Caco-2 (cell line): Measurements from ENCODE around the gene TUBB1. TPM values are rescaled to one million over a fixed set of nuclear protein-coding genes. Genes with fewer than 3 reads are reported as not detected.

Experiments
- BruUV-seq: library from RNA; stranded (reverse); fragments of 400-500 nt; replicated peaks from 2 replicates; lab custom pipeline; 2021; lab: Mats Ljungman, UMichigan
- CTCF ChIA-PET: fragments of 300-600 bp; sonication (Branson Sonifier 250); formaldehyde crosslinking; loops from one replicate; lab custom pipeline; 2022; ENCODE audit warnings: antibody characterized with exemption; lab: Charles Lee
- POLR2A ChIA-PET: fragments of 300-600 bp; sonication (Branson Sonifier 250); formaldehyde crosslinking; loops from one replicate; lab custom pipeline; 2022; ENCODE audit warnings: antibody characterized with exemption; lab: Charles Lee
- DNase-seq, 2 experiments: peaks; one replicate each; pipeline versions ENCODE4 v3.0.0 to v3.0.0-alpha.2; 2020 to 2022
- H3K27me3 ChIP-seq: replicated peaks from 2 replicates; pipeline ENCODE4 v1.6.0; 2011; ENCODE audit warnings: low read length; ENCODE audit not compliant: control insufficient read depth, insufficient read depth
- H3K36me3 ChIP-seq: 2 replicates; pipeline ENCODE4 v1.5.1; 2011; ENCODE audit warnings: low read length; ENCODE audit not compliant: control insufficient read depth, insufficient read depth
- H3K4me1 ChIP-seq: fragments of 250-450 bp; sonication (Bioruptor Pico); 2 replicates; pipeline ENCODE4 v1.5.1; 2020; ENCODE audit warnings: mild to moderate bottlenecking
- H3K4me3 ChIP-seq: 2 replicates; pipeline ENCODE4 v1.5.1; 2011; ENCODE audit warnings: low read depth, mild to moderate bottlenecking, control low read depth, low read length
- H3K9me3 ChIP-seq: fragments of 250-450 bp; sonication (Bioruptor Pico); 2 replicates; pipeline ENCODE4 v1.5.1; 2020; ENCODE audit warnings: mild to moderate bottlenecking, moderate library complexity
- H3K27ac Mint-ChIP-seq: one replicate; pipeline ENCODE4 v1.8.0; 2022; ENCODE audit warnings: mixed read lengths; ENCODE audit not compliant: unreplicated experiment
- H3K27me3 Mint-ChIP-seq: one replicate; pipeline ENCODE4 v1.8.0; 2022; ENCODE audit warnings: mixed read lengths; ENCODE audit not compliant: insufficient read depth, unreplicated experiment
- H3K36me3 Mint-ChIP-seq: one replicate; pipeline ENCODE4 v1.8.0; 2022; ENCODE audit warnings: mild to moderate bottlenecking, mixed read lengths; ENCODE audit not compliant: insufficient read depth, unreplicated experiment
- H3K4me1 Mint-ChIP-seq: one replicate; pipeline ENCODE4 v1.8.0; 2022; ENCODE audit warnings: low read depth, mixed read lengths; ENCODE audit not compliant: unreplicated experiment
- H3K4me3 Mint-ChIP-seq: one replicate; pipeline ENCODE4 v1.8.0; 2022; ENCODE audit warnings: mild to moderate bottlenecking, moderate library complexity, mixed read lengths; ENCODE audit not compliant: unreplicated experiment
- H3K9me3 Mint-ChIP-seq: one replicate; pipeline ENCODE4 v1.8.0; 2022; ENCODE audit warnings: mixed read lengths; ENCODE audit not compliant: unreplicated experiment
- CTCF ChIP-seq, 2 experiments: fragments of 200-600 bp in 1 of 2; IDR thresholded peaks; 1 replicate in 1 of 2; 2 replicates in 1 of 2; pipeline versions ENCODE4 v1.5.1 to v1.8.0; 2011 to 2022; ENCODE audit warnings: antibody characterized with exemption in 1 of 2, control low read depth in 1 of 2, inconsistent platforms in 1 of 2, low read depth in 1 of 2, low read length in 1 of 2, mild to moderate bottlenecking in 1 of 2, moderate library complexity in 1 of 2; ENCODE audit not compliant: insufficient read depth in 1 of 2, severe bottlenecking in 1 of 2, unreplicated experiment in 1 of 2
- intact Hi-C: fragments of 100-400 bp; cut with micrococcal nuclease; formaldehyde crosslinking; loops from one replicate; pipeline ENCODE4 v1.10.0; 2022; ENCODE audit not compliant: unreplicated experiment
- total RNA-seq: library from RNA; stranded (reverse); gene quantifications from 2 replicates; pipeline ENCODE4 v1.2.3, GENCODE V29; 2022

TUBB1 gene
- total RNA-seq, 1 experiment from 2014 or later: 0.18 TPM

DNA sequence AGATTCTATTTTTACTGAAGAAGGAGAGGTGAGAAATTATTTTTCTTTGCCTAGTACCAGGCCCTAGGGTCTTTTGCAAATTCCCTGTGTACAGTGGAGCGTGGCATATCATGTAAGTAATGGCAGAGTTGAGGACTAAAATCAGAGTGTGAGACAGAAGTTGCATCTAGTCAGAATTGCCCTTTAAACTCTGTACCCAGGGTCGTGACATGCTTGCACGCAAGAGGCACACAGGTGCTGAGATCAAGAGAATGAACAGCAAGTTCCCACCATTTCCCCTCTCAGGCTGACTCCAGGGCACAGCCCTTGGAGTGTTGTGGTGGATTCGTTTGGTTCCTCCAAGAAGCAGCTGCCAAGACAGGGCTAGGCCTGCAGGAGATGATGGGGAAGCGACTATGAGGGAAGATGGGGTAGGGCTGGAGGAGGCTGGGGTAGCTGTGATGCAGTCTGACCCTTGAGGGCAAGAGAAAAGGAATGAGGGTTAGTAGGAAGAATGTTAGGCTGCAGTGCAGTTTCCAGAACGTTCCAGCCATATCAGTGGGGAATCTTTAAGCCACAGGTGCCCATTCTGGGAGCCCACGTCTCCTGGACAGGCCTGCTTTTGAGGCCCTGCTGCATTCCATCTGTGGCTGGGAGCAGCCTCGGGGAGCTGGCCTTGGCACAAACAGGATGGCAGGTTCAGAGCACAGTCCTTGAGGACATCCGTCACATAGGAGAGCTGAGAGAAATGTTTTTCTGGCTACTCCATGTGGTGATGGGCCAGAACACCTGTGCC lies 31.3 kb upstream of the TUBB1 start:
- Histone ChIP-seq H3K4me1 (no peaks in the 10 kb centered on the region), H3K27me3 (no peaks in the 10 kb centered on the region), H3K9me3 (no peaks in the 10 kb centered on the region), H3K4me3 (no peak overlapping the region), H3K36me3 (peaks cover 19% of the 10 kb centered on the region)
- Mint-ChIP-seq H3K9me3 (no peaks in the 10 kb centered on the region), H3K36me3 (peaks cover 86% of the 10 kb centered on the region), H3K27me3 (no peaks in the 10 kb centered on the region), H3K4me3 (no peak overlapping the region), H3K27ac (no peak overlapping the region), H3K4me1 (peaks cover 12% of the 10 kb centered on the region)
- ChIA-PET POLR2A (no interaction called here), CTCF (no interaction called here)
- intact Hi-C loops: no loop called here
- no peak for TF ChIP-seq CTCF (IDR thresholded peaks at IDR 0.05; ENCODE audit: insufficient read depth in 1 of 2, low read depth in 1 of 2, low read length in 1 of 2, severe bottlenecking in 1 of 2, unreplicated experiment in 1 of 2)
- no TSS peak for BruUV-seq
- peak in 1 of 2 experiments; percentile 31 for DNase-seq

DNA sequence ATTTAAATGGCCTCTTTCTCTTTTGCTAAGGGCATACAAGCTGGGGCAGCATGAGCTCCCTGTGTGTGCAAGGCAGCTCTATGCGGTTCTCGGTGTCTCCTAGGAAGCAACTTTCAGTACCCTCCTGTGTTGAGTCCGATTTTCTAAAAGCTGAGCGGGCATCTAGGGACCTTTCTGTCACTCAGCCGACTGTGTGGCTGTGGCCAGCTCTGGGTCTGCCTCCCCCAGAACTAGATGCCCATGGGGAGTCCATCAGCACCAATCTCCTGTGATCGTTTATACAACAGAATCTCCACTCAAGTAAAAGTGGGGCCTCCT lies 30.7 kb upstream of the TUBB1 start:
- Histone ChIP-seq H3K36me3 (peaks cover 22% of the 10 kb centered on the region), H3K9me3 (no peaks in the 10 kb centered on the region), H3K4me1 (no peaks in the 10 kb centered on the region), H3K4me3 (no peak overlapping the region), H3K27me3 (no peaks in the 10 kb centered on the region)
- intact Hi-C loops: no loop called here
- Mint-ChIP-seq H3K36me3 (peaks cover 92% of the 10 kb centered on the region), H3K4me3 (no peak overlapping the region), H3K9me3 (no peaks in the 10 kb centered on the region), H3K27ac (no peak overlapping the region), H3K4me1 (peaks cover 12% of the 10 kb centered on the region), H3K27me3 (no peaks in the 10 kb centered on the region)
- no peak for TF ChIP-seq CTCF (IDR thresholded peaks at IDR 0.05; ENCODE audit: insufficient read depth in 1 of 2, low read depth in 1 of 2, low read length in 1 of 2, severe bottlenecking in 1 of 2, unreplicated experiment in 1 of 2)
- no TSS peak for BruUV-seq
- POLR2A ChIA-PET: no interaction called here
- CTCF ChIA-PET: no interaction called here
- DNase-seq: peak in 1 of 2 experiments; percentile 33

DNA sequence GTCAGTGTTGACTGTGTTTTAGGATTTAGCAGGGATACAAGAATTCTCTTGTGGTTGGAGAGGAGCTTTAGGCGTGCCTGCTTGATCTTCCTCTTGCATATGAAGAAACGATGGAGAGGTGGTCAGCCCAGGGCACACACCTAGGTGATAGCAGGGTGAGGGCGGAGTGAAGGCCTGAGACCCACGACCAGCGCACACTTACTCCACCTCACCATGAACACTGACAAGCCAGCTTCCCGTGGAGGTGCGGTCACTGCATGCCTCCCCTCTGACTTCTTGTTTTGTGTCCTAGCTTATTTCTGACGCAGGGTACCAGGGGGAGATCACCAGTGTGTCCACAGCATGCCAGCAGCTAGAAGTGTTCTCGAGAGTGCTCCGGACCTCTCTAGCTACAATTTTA lies 30.0 kb upstream of the TUBB1 start:
- BruUV-seq: no TSS peak
- TF ChIP-seq CTCF (IDR thresholded peaks at IDR 0.05; ENCODE audit: insufficient read depth in 1 of 2, low read depth in 1 of 2, low read length in 1 of 2, severe bottlenecking in 1 of 2, unreplicated experiment in 1 of 2): no peak
- peak in 1 of 2 experiments; percentile 29 for DNase-seq
- H3K36me3 Mint-ChIP-seq: peaks cover 92% of the 10 kb centered on the region
- intact Hi-C loops: no loop called here
- H3K4me1 Mint-ChIP-seq: peaks cover 6% of the 10 kb centered on the region
- Histone ChIP-seq H3K36me3 (peaks cover 24% of the 10 kb centered on the region), H3K9me3 (no peaks in the 10 kb centered on the region), H3K27me3 (no peaks in the 10 kb centered on the region), H3K4me1 (no peaks in the 10 kb centered on the region), H3K4me3 (no peak overlapping the region)
- no peaks in the 10 kb centered on the region for H3K27me3 Mint-ChIP-seq
- H3K27ac Mint-ChIP-seq: no peak overlapping the region
- CTCF ChIA-PET: no interaction called here
- no peaks in the 10 kb centered on the region for H3K9me3 Mint-ChIP-seq
- POLR2A ChIA-PET: no interaction called here
- no peak overlapping the region for H3K4me3 Mint-ChIP-seq
